MM.1S (cell line): Measurements from ENCODE around the gene CTCFL.

Source experiments
- EZH2 ChIP-seq: fragments of 300-600 bp; sonication (generic); optimal IDR thresholded peaks from 2 replicates; pipeline ENCODE3; 2017; ENCODE audit warnings: low read depth, mild to moderate bottlenecking, antibody characterized with exemption, low read length, mixed read lengths
- EZH2phosphoT487 ChIP-seq: fragments of 300-600 bp; sonication (generic); IDR thresholded peaks from 2 replicates; pipeline ENCODE4 v1.6.1; 2018; ENCODE audit warnings: antibody characterized with exemption, low read length
- TF ChIP-seq, protein P1 (sequence below): fragments of 300-600 bp; sonication (generic); IDR thresholded peaks from 2 replicates; pipeline ENCODE4 v1.5.1; 2016; ENCODE audit warnings: antibody characterized with exemption, low read length, mixed read lengths

DNA sequence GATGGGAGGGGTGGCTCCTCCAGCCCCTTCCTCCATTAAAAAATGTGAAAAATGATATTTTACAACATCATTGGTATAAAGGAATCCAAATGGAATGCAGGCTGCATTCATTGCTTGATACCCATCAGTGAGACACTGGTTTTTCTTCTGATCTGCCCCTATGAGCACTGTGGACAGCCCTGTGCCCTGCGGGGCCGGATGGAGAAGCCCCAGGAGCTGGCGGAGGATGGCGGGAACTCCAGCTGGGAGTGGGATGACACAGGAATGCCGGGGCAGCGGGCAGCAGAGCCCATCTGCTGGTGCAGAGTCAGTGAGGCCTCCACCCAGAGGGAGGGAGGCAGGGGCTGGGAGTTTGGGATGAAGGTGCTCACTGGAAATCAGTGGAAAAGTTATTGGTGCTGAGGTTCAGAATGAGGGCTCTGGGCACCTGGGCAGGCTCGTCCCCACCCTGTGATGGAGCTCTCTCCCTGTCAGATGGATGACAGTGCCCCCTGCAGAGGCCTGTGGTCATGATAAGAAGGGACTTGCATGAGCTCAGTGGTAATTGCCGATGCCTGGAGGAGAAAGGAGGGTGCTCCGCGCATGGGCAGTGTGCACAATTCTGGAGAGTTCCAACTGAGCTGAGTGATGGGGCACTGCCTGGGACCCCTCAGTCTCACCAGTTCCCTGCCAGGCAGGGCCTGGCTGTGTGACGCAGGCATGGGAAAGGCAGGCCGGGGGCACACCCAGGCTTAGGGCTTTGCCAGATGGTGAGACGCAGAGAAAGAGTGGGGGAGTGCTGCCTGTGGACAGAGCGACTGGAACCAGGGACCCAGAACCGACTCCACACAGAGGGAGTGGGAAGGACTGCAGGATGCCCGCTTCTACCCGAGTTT lies 23.2 kb downstream of the CTCFL start:
- TF ChIP-seq, protein P1, sequence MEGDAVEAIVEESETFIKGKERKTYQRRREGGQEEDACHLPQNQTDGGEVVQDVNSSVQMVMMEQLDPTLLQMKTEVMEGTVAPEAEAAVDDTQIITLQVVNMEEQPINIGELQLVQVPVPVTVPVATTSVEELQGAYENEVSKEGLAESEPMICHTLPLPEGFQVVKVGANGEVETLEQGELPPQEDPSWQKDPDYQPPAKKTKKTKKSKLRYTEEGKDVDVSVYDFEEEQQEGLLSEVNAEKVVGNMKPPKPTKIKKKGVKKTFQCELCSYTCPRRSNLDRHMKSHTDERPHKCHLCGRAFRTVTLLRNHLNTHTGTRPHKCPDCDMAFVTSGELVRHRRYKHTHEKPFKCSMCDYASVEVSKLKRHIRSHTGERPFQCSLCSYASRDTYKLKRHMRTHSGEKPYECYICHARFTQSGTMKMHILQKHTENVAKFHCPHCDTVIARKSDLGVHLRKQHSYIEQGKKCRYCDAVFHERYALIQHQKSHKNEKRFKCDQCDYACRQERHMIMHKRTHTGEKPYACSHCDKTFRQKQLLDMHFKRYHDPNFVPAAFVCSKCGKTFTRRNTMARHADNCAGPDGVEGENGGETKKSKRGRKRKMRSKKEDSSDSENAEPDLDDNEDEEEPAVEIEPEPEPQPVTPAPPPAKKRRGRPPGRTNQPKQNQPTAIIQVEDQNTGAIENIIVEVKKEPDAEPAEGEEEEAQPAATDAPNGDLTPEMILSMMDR = no peak
- TF ChIP-seq EZH2 (no peak), EZH2phosphoT487 (no peak)
